ENCODE results near the gene ENGASE. TPM values are rescaled to one million over a fixed set of nuclear protein-coding genes. Genes with fewer than 3 reads are reported as not detected.

ENGASE gene
- total RNA-seq, 1 experiment from 2014 or later: 13.9 TPM

GRCh38 chr17:79033741-79034501 is 40.7 kb upstream of the ENGASE start:
- DNase-seq (ENCODE audit: low read depth in 1 of 2, low spot score in 2 of 2): peak in 1 of 2 experiments; percentile 41
- no peak overlapping the region for H3K4me3 ChIP-seq
- no peak overlapping the region for H3K27ac ChIP-seq
- no peaks in the 10 kb centered on the region for H3K9me3 ChIP-seq (replicated peaks)
- H3K36me3 ChIP-seq: no peaks in the 10 kb centered on the region
- peaks cover 29% of the 10 kb centered on the region for H3K4me1 ChIP-seq (replicated peaks)
- no peaks in the 10 kb centered on the region for H3K27me3 ChIP-seq (replicated peaks)

DNA sequence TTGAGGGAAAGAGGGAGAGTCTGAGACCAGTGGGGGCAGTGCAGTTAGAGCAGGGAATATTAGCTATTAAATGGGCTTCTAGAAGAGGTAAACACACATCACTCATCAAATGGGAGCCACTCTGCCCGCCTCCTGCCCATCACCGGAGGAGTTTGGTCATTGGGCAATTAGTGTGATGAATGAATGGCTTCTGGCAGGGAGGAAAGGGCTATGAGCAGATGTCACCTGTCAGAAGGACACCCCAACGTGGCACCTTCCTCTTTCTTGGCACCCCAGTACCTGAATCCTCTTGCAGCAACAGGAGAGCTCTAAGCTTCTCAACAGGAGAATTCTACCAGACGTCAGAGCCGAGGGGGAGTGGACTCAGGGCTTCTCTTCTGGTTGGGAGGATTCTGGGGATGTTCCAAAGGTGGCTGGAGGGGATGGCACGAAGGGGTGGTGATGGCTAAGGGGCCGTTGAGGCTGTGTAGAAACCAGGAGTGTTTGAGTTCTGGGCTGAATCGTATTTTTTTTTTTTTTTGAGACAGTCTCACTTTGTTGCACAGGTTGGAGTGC is 39.6 kb upstream of the ENGASE start:
- Histone ChIP-seq H3K27me3 (replicated peaks) (no peaks in the 10 kb centered on the region), H3K4me3 (no peak overlapping the region), H3K9me3 (replicated peaks) (no peaks in the 10 kb centered on the region), H3K4me1 (replicated peaks) (peaks cover 18% of the 10 kb centered on the region), H3K27ac (no peak overlapping the region), H3K36me3 (no peaks in the 10 kb centered on the region)
- DNase-seq (ENCODE audit: low read depth in 1 of 2, low spot score in 2 of 2): peak in 1 of 2 experiments; percentile 40

GRCh38 chr17:79035686-79036085 is 38.9 kb upstream of the ENGASE start:
- peak in 1 of 2 experiments; percentile 39 for DNase-seq (ENCODE audit: low read depth in 1 of 2, low spot score in 2 of 2)
- Histone ChIP-seq H3K27ac (no peak overlapping the region), H3K27me3 (replicated peaks) (no peaks in the 10 kb centered on the region), H3K4me1 (replicated peaks) (peaks cover 11% of the 10 kb centered on the region), H3K4me3 (no peak overlapping the region), H3K36me3 (no peaks in the 10 kb centered on the region), H3K9me3 (replicated peaks) (no peaks in the 10 kb centered on the region)

GRCh38 chr17:79036181-79036580 is 38.4 kb upstream of the ENGASE start:
- Histone ChIP-seq H3K27me3 (replicated peaks) (no peaks in the 10 kb centered on the region), H3K9me3 (replicated peaks) (no peaks in the 10 kb centered on the region), H3K4me1 (replicated peaks) (peaks cover 11% of the 10 kb centered on the region), H3K36me3 (no peaks in the 10 kb centered on the region), H3K27ac (no peak overlapping the region), H3K4me3 (no peak overlapping the region)
- DNase-seq (ENCODE audit: low read depth in 1 of 2, low spot score in 2 of 2): no peak

DNA sequence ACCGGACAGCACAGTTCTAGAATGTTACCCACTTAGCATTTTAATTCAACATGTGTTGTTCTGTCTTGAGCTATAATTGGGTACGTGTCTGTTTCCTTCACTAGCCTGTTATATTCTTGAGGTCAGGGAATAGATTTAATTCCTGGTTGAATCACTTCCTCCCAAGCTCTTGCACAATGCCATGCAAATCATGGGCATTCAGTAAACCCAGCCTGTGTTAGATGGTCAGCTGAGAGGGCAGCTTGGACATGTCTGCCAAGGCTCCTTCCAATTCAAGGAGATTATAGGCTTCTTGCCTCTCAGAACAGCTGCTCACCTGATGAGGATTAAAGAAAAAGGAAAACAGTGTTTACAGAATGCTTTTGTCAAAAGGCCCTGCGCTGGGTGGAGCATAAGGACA is 38.0 kb upstream of the ENGASE start:
- no peaks in the 10 kb centered on the region for H3K36me3 ChIP-seq
- H3K9me3 ChIP-seq (replicated peaks): no peaks in the 10 kb centered on the region
- no peak overlapping the region for H3K4me3 ChIP-seq
- H3K27ac ChIP-seq: no peak overlapping the region
- H3K4me1 ChIP-seq (replicated peaks): peaks cover 11% of the 10 kb centered on the region
- DNase-seq (ENCODE audit: low read depth in 1 of 2, low spot score in 2 of 2): peak in 1 of 2 experiments; percentile 38
- H3K27me3 ChIP-seq (replicated peaks): no peaks in the 10 kb centered on the region

DNA sequence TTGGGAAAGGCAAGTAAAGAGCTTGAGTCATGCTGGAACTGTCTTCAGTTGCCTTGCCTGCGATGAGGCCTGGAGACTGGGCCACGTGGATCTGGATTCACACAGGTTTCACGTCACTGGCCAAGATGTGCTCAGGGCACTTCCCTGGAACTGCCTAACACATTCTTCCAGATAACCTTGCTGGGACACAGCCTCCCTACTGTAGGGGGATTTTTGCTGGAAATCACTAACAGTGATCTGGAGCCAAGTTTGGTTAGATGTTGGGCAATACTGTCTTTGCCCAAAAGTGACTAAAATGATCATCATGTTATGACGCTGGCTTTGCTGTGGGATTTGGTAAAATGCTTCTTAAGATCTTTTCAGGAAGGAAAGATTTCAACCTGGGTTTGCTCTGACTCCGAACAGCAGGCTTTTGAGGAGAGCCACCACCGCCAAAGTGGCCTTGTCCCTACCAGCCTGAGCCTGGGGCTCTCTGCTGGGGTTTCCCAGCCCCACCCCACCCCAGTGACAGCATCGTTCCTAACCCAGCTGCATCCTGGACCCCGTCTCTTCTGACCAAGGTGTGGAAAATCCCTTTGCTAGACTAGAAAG is 36.0 kb upstream of the ENGASE start:
- no peak overlapping the region for H3K4me3 ChIP-seq
- H3K36me3 ChIP-seq: no peaks in the 10 kb centered on the region
- H3K27ac ChIP-seq: no peak overlapping the region

DNA sequence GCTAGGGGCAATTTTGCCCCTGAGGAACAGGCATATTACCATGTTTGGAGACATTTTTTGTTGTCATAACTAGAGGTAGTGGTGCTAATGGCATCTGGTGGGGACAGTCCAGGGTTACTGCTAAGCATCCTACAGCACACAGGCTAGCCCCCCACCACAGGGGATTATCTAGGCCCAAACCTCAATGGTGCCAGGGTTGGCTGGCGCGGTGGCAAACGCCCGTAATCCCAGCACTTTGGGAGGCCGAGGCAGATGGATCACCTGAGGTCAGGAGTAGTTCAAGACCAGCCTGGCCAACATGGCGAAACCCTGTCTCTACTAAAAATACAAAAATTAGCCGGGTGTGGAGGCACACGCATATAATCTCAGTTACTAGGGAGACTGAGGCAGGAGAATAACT is 35.5 kb upstream of the ENGASE start:
- H3K27me3 ChIP-seq (replicated peaks): 0 out of 2 replicates have a peak, but pooled peaks cover under 1% of the 10 kb centered on the region
- no peak for DNase-seq (ENCODE audit: low read depth in 1 of 2, low spot score in 2 of 2)
- no peak overlapping the region for H3K4me3 ChIP-seq
- H3K27ac ChIP-seq: no peak overlapping the region
- H3K36me3 ChIP-seq: no peaks in the 10 kb centered on the region
- 0 out of 2 replicates have a peak, but pooled peaks cover 2% of the 10 kb centered on the region for H3K9me3 ChIP-seq (replicated peaks)
- H3K4me1 ChIP-seq (replicated peaks): peaks cover 11% of the 10 kb centered on the region

More for the DNA sequence above, 36.0 kb upstream of the ENGASE start:
- DNase-seq (ENCODE audit: low read depth in 1 of 2, low spot score in 2 of 2): no peak
- 0 out of 2 replicates have a peak, but pooled peaks cover 2% of the 10 kb centered on the region for H3K9me3 ChIP-seq (replicated peaks)
- no peaks in the 10 kb centered on the region for H3K27me3 ChIP-seq (replicated peaks)
- peaks cover 11% of the 10 kb centered on the region for H3K4me1 ChIP-seq (replicated peaks)

GRCh38 chr17:79039886-79040285 is 34.7 kb upstream of the ENGASE start:
- H3K27me3 ChIP-seq (replicated peaks): peaks cover 3% of the 10 kb centered on the region; the same call in 1 of the 2 replicates
- H3K36me3 ChIP-seq: no peaks in the 10 kb centered on the region
- H3K4me1 ChIP-seq (replicated peaks): peaks cover 11% of the 10 kb centered on the region
- no peak overlapping the region for H3K4me3 ChIP-seq
- H3K9me3 ChIP-seq (replicated peaks): 0 out of 2 replicates have a peak, but pooled peaks cover 2% of the 10 kb centered on the region
- H3K27ac ChIP-seq: no peak overlapping the region
- DNase-seq (ENCODE audit: low read depth in 1 of 2, low spot score in 2 of 2): no peak

GRCh38 chr17:79041041-79041570 is 33.5 kb upstream of the ENGASE start:
- DNase-seq (ENCODE audit: low read depth in 1 of 2, low spot score in 2 of 2): no peak
- Histone ChIP-seq H3K27me3 (replicated peaks) (peaks cover 3% of the 10 kb centered on the region; the same call in 1 of the 2 replicates), H3K4me3 (no peak overlapping the region), H3K4me1 (replicated peaks) (peaks cover 9% of the 10 kb centered on the region), H3K36me3 (no peaks in the 10 kb centered on the region), H3K9me3 (replicated peaks) (0 out of 2 replicates have a peak, but pooled peaks cover 2% of the 10 kb centered on the region), H3K27ac (no peak overlapping the region)

- DNase-seq (ENCODE audit: low read depth in 1 of 2, low spot score in 2 of 2): no peak
- Histone ChIP-seq H3K36me3 (no peaks in the 10 kb centered on the region), H3K4me3 (no peak overlapping the region), H3K4me1 (replicated peaks) (peaks cover 1% of the 10 kb centered on the region), H3K27me3 (replicated peaks) (peaks cover 3% of the 10 kb centered on the region; the same call in 1 of the 2 replicates), H3K27ac (no peak overlapping the region), H3K9me3 (replicated peaks) (0 out of 2 replicates have a peak, but pooled peaks cover 2% of the 10 kb centered on the region)
Observed at GRCh38 chr17:79041723-79042420, 32.8 kb upstream of the ENGASE start.

- H3K27me3 ChIP-seq (replicated peaks): peaks cover 3% of the 10 kb centered on the region; the same call in 1 of the 2 replicates
- H3K4me1 ChIP-seq (replicated peaks): no peaks in the 10 kb centered on the region
- H3K36me3 ChIP-seq: no peaks in the 10 kb centered on the region
- H3K27ac ChIP-seq: no peak overlapping the region
- no peak for DNase-seq (ENCODE audit: low read depth in 1 of 2, low spot score in 2 of 2)
- 0 out of 2 replicates have a peak, but pooled peaks cover 2% of the 10 kb centered on the region for H3K9me3 ChIP-seq (replicated peaks)
- no peak overlapping the region for H3K4me3 ChIP-seq
Observed at GRCh38 chr17:79042421-79043190, 32.0 kb upstream of the ENGASE start.

DNA sequence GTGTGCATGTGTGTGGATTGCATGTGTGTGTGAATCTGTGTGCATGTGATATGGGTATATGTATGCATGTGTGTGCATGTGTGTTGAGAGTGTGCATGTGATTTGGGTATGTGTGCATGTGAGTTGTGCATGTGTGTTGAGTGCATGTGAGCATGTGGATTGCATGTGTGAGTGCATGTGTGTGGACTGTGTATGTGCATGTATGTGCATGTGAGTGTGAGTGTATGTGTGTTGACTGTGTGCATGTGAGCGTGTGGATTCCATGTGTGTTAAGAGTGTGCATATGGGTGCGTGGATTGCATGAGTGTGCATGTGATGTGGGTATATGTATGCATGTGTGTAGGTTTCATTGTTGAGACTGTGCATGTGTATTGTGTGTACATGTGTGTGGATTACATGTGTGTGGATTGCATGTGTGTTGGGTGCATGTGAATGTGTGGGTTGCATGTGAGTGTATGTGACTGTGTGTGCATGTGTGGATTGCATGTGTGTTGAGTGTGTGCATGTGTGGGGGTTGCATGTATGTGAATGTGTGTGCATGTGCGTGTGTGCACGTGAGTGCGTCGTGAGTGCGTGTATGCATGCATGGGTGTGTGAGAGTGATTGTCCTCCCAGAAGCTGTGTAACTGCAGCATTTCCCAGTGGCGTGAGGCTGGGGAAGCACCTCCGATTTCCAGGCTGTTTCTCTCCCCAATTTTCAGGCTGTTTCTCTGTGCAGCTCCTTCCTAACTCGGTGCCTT is 31.3 kb upstream of the ENGASE start:
- H3K4me3 ChIP-seq: no peak overlapping the region
- H3K4me1 ChIP-seq (replicated peaks): no peaks in the 10 kb centered on the region
- no peak overlapping the region for H3K27ac ChIP-seq
- H3K9me3 ChIP-seq (replicated peaks): 0 out of 2 replicates have a peak, but pooled peaks cover 2% of the 10 kb centered on the region
- H3K36me3 ChIP-seq: no peaks in the 10 kb centered on the region
- H3K27me3 ChIP-seq (replicated peaks): peaks cover 3% of the 10 kb centered on the region; the same call in 1 of the 2 replicates
- no peak for DNase-seq (ENCODE audit: low read depth in 1 of 2, low spot score in 2 of 2)

All from SJSA1 (cell line).